Stimulated activated CD4-positive, alpha-beta T cell treated with anti-CD3 and anti-CD28 coated beads, Interleukin-1b, Interleukin-23, amount 100 ng/mL, for 4 hours (primary cell): ENCODE results near the gene KRTDAP.

Experiments
- DNase-seq, 2 donors: peaks; one replicate each; pipeline ENCODE4 v3.0.0-alpha.2; 2020; ENCODE audit warnings: low read depth in 2 of 2

KRTDAP gene

GRCh38 chr19:35512831-35513627 lies 22.8 kb upstream of the KRTDAP start:
- no peak for DNase-seq

- DNase-seq = no peak
These were observed 21.1 kb upstream of the KRTDAP start for GRCh38 chr19:35511337-35511736.

- DNase-seq = no peak
These were observed 20.3 kb upstream of the KRTDAP start for GRCh38 chr19:35510626-35510964.

- DNase-seq = peak; percentile 63 to 74
These were observed 19.8 kb upstream of the KRTDAP start for GRCh38 chr19:35509861-35510625.

GRCh38 chr19:35509018-35509652 lies 18.9 kb upstream of the KRTDAP start:
- DNase-seq = peak; percentile 15

GRCh38 chr19:35508129-35508528 lies 17.9 kb upstream of the KRTDAP start:
- no peak for DNase-seq

- no peak for DNase-seq
These were observed 17.3 kb upstream of the KRTDAP start for GRCh38 chr19:35507561-35507960.

- DNase-seq = no peak
These were observed 15.7 kb upstream of the KRTDAP start for GRCh38 chr19:35506011-35506410.

GRCh38 chr19:35502751-35503150 lies 12.5 kb upstream of the KRTDAP start:
- no peak for DNase-seq

- no peak for DNase-seq
These were observed 11.4 kb upstream of the KRTDAP start for GRCh38 chr19:35501684-35502083.

GRCh38 chr19:35500611-35501010 lies 10.3 kb upstream of the KRTDAP start:
- no peak for DNase-seq

GRCh38 chr19:35498984-35499527 lies 8.8 kb upstream of the KRTDAP start:
- DNase-seq = no peak

GRCh38 chr19:35498220-35498619 lies 8.0 kb upstream of the KRTDAP start:
- DNase-seq = no peak

GRCh38 chr19:35497406-35497805 lies 7.1 kb upstream of the KRTDAP start:
- no peak for DNase-seq

GRCh38 chr19:35495107-35496064 lies 5.1 kb upstream of the KRTDAP start:
- peak; percentile 75 to 85 for DNase-seq

- no peak for DNase-seq
These were observed 3.7 kb upstream of the KRTDAP start for GRCh38 chr19:35493971-35494370.

GRCh38 chr19:35491836-35492360 lies 1.6 kb upstream of the KRTDAP start:
- no peak for DNase-seq

- no peak for DNase-seq
These were observed 1.6 kb downstream of the KRTDAP start for GRCh38 chr19:35488677-35489076.

- DNase-seq = no peak
These were observed 2.5 kb downstream of the KRTDAP start for GRCh38 chr19:35487656-35488182.

GRCh38 chr19:35486268-35486708 lies 4.0 kb downstream of the KRTDAP start:
- no peak for DNase-seq
